ENCODE data around the gene RAB44.

The RAB44 gene

GRCh38 chr6:36771145-36771544, 73.5 kb downstream of the RAB44 start:
- no peak for DNase-seq (ENCODE audit: low spot score)

- DNase-seq (ENCODE audit: low spot score) = no peak
Observed at GRCh38 chr6:36772397-36772796, 74.8 kb downstream of the RAB44 start.

- no peak for DNase-seq (ENCODE audit: low spot score)
Observed at GRCh38 chr6:36774331-36774730, 76.7 kb downstream of the RAB44 start.

- DNase-seq (ENCODE audit: low spot score) = no peak
Observed at GRCh38 chr6:36776167-36776566, 78.5 kb downstream of the RAB44 start.

- DNase-seq (ENCODE audit: low spot score) = no peak
Observed at GRCh38 chr6:36777801-36778200, 80.2 kb downstream of the RAB44 start.

GRCh38 chr6:36779227-36779626, 81.6 kb downstream of the RAB44 start:
- no peak for DNase-seq (ENCODE audit: low spot score)

GRCh38 chr6:36780442-36781177, 83.0 kb downstream of the RAB44 start:
- DNase-seq (ENCODE audit: low spot score) = no peak

GRCh38 chr6:36781669-36782068, 84.0 kb downstream of the RAB44 start:
- DNase-seq (ENCODE audit: low spot score) = no peak

Measured in RKO (cell line).